LNCAP (cell line): ENCODE data around the gene FAM124A.

Experiments used
- TF ChIP-seq, protein P1 (sequence below): fragments of 450-650 bp; IDR thresholded peaks from 2 replicates; pipeline ENCODE4 v1.5.1; 2017; ENCODE audit warnings: mild to moderate bottlenecking

The FAM124A gene

GRCh38 chr13:51327961-51328360, 105.8 kb downstream of the FAM124A start:
- TF ChIP-seq, protein P1, sequence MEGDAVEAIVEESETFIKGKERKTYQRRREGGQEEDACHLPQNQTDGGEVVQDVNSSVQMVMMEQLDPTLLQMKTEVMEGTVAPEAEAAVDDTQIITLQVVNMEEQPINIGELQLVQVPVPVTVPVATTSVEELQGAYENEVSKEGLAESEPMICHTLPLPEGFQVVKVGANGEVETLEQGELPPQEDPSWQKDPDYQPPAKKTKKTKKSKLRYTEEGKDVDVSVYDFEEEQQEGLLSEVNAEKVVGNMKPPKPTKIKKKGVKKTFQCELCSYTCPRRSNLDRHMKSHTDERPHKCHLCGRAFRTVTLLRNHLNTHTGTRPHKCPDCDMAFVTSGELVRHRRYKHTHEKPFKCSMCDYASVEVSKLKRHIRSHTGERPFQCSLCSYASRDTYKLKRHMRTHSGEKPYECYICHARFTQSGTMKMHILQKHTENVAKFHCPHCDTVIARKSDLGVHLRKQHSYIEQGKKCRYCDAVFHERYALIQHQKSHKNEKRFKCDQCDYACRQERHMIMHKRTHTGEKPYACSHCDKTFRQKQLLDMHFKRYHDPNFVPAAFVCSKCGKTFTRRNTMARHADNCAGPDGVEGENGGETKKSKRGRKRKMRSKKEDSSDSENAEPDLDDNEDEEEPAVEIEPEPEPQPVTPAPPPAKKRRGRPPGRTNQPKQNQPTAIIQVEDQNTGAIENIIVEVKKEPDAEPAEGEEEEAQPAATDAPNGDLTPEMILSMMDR: no peak

DNA sequence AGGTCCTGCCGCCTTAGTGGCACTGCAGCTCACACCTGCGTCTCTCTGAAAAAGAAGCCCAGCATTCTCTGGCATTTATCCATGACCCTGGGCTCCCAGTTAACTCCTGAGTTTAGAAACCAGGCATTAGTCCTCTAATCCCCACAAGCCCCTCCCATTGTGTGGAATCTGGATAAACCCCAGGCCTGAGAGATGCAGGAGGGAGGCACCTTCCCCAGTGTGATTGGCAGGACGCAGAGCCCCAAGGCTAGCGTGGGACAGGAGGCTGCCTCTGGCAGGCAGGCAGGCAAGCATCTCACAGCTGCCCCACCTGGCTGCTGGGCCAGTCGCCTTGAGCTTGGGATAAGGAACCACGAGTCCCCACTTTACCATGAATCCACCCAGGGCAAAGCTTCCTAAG, 106.3 kb downstream of the FAM124A start:
- TF ChIP-seq, protein P1: no peak

DNA sequence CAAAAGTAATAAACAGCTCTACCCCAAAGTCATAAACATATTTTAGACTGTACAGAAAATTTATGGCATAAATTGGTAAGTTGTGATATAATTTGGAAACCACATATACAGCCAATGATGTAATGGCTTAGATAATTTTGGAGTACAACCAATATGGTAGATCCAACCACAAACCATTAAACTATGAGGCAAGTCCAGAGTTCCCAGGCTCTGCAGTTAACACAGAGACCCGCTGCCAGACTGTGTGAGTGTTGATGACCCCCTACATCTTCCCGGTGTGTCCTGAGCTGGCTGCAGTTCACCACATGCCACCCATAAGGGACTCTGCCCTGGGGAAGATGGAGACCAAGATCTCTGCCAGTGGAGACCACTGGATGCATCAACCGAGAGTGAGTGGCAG, 107.4 kb downstream of the FAM124A start:
- TF ChIP-seq, protein P1: no peak

GRCh38 chr13:51330791-51331190, 108.6 kb downstream of the FAM124A start:
- TF ChIP-seq, protein P1: no peak

GRCh38 chr13:51331354-51331861, 109.2 kb downstream of the FAM124A start:
- TF ChIP-seq, protein P1: no peak

DNA sequence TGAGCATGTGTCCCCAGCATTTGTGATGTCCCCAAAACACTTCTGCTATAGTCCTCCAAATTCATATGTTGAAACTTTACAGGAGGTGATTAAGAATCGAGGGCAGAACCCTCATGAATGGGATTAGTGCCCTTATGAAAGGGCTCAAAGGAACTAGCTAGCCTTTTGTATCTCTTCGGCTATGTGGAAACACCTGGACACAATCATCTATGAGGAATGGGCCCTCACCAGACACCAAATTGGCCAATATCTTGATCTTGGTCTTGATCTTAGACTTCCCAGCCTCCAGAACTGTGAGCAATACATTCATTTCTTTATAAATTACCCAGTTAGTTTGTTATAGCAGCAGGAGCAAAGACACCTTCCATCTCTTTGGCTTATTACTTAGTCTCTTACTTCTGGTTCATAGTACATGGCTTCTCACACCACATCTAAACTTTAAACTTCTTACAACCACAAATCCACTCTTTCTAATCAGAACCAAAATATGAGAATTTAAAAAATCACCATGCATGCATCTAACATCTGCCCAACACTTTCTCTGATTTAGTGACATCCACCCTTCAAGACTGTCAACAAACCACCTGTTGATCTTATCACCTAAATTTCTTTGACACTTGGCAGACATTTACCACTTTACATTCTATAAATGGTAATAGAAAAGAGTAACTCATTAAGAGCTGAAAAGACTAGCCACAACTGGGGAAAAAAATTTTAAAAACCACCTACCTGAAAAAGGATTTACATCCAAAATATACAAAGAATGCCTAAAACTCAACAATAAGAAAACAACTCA, 110.6 kb downstream of the FAM124A start:
- TF ChIP-seq, protein P1: no peak

DNA sequence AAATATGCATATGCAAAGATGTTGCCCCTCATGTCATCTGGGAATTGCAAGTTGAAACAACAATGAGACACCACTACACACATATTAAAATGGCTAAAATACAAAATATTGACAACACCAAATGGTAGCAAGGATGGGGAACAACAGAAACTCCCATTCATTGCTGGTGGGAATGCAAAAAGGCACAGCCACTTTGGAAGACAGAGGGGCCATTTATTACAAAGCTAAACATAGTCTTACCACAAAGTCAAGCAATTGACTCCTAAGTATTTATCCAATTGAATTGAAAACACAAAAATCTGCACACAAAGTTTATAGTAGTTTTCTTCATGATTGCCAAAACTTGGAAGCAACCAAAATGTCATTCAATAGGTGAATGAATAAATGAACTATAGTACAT, 111.2 kb downstream of the FAM124A start:
- TF ChIP-seq, protein P1: no peak

GRCh38 chr13:51333826-51334225, 111.6 kb downstream of the FAM124A start:
- TF ChIP-seq, protein P1: no peak
